ENCODE data around the gene CCT7.
A peak's percentile ranks its signal among the peaks of the same experiment; 100 is the strongest.

CCT7 gene

GRCh38 chr2:73225513-73226360 lies 8.4 kb upstream of the CCT7 start:
- no peak for DNase-seq (ENCODE audit: low spot score)

GRCh38 chr2:73227086-73227485 lies 7.0 kb upstream of the CCT7 start:
- DNase-seq (ENCODE audit: low spot score) = no peak

GRCh38 chr2:73228631-73229030 lies 5.5 kb upstream of the CCT7 start:
- DNase-seq (ENCODE audit: low spot score) = no peak

- peak; percentile 13 for DNase-seq (ENCODE audit: low spot score)
Observed at GRCh38 chr2:73232403-73233153, 1.5 kb upstream of the CCT7 start.

GRCh38 chr2:73233154-73233931 lies 765 bp upstream of the CCT7 start, which contains the start of gene PRADC1:
PRADC1 (minus strand) TSS chr2:73233239; CDS start chr2:73233160, 79 bp downstream.
- DNase-seq (ENCODE audit: low spot score) = peak; percentile 98

GRCh38 chr2:73235315-73236028 lies 1.4 kb downstream of the CCT7 start:
- no peak for DNase-seq (ENCODE audit: low spot score)

GRCh38 chr2:73237168-73237567 lies 3.1 kb downstream of the CCT7 start:
- no peak for DNase-seq (ENCODE audit: low spot score)

- DNase-seq (ENCODE audit: low spot score) = no peak
Observed at GRCh38 chr2:73238149-73238548, 4.0 kb downstream of the CCT7 start.

GRCh38 chr2:73238976-73239375 lies 4.9 kb downstream of the CCT7 start:
- DNase-seq (ENCODE audit: low spot score) = no peak

- no peak for DNase-seq (ENCODE audit: low spot score)
Observed at GRCh38 chr2:73239776-73240175, 5.7 kb downstream of the CCT7 start.

- no peak for DNase-seq (ENCODE audit: low spot score)
Observed at GRCh38 chr2:73243884-73244570, 9.9 kb downstream of the CCT7 start.

GRCh38 chr2:73244580-73244979 lies 10.5 kb downstream of the CCT7 start:
- DNase-seq (ENCODE audit: low spot score) = no peak

GRCh38 chr2:73246850-73247249 lies 12.7 kb downstream of the CCT7 start:
- DNase-seq (ENCODE audit: low spot score) = no peak

- DNase-seq (ENCODE audit: low spot score) = no peak
Observed at GRCh38 chr2:73249636-73250035, 15.5 kb downstream of the CCT7 start.

- no peak for DNase-seq (ENCODE audit: low spot score)
Observed at GRCh38 chr2:73250872-73251846, 17.1 kb downstream of the CCT7 start.

- no peak for DNase-seq (ENCODE audit: low spot score)
Observed at GRCh38 chr2:73252238-73253027, 18.3 kb downstream of the CCT7 start.

- DNase-seq (ENCODE audit: low spot score) = no peak
Observed at GRCh38 chr2:73253400-73253799, 19.3 kb downstream of the CCT7 start.

GRCh38 chr2:73253901-73254300 lies 19.8 kb downstream of the CCT7 start:
- no peak for DNase-seq (ENCODE audit: low spot score)

- no peak for DNase-seq (ENCODE audit: low spot score)
Observed at GRCh38 chr2:73254343-73255006, 20.4 kb downstream of the CCT7 start.

Measured in hematopoietic multipotent progenitor cell treated with erythropoietin and hydrocortisone succinate and interleukin-3 and kit ligand, for 15 days (in vitro differentiated cells).